Fibroblast of lung (primary cell): ENCODE results near the gene DOCK3.

ENCODE experiments used
- CTCF ChIP-seq, 2 donors: IDR thresholded peaks in 1 of 2; conservative IDR thresholded peaks in 1 of 2; 1 replicate in 1 of 2; 2 replicates in 1 of 2; pipeline ENCODE4 v1.5.1; 2011 to 2012; ENCODE audit warnings: low read length in 2 of 2, control low read depth in 1 of 2, inconsistent platforms in 1 of 2, low read depth in 1 of 2, mild to moderate bottlenecking in 1 of 2
- EZH2 ChIP-seq: IDR thresholded peaks from 2 replicates; pipeline ENCODE4 v1.5.1; 2012; ENCODE audit warnings: low read length, control low read depth, mild to moderate bottlenecking; ENCODE audit errors: missing control alignments

GRCh38 chr3:51375571-51375970 is 700.8 kb downstream of the DOCK3 start:
- TF ChIP-seq CTCF (conservative IDR thresholded peaks at IDR 0.05 in 1 of 2, IDR thresholded peaks at IDR 0.05 in 1 of 2; ENCODE audit: low read depth in 1 of 2, low read length in 2 of 2) = no peak
- no peak for TF ChIP-seq EZH2
